GM12878 (cell line): ENCODE results near the gene CLEC16A. TPM values are rescaled to one million over a fixed set of nuclear protein-coding genes. Genes with fewer than 3 reads are reported as not detected.

ENCODE experiments used
- ATAC-seq: fragments of 200-7000 bp; cut with Tn5 transposase; 3 replicates; pipeline ENCODE4 v1.9.1; 2020; ENCODE audit warnings: mild to moderate bottlenecking, moderate library complexity
- BruUV-seq: library from RNA; stranded (reverse); fragments of 400-500 nt; replicated peaks from 2 replicates; lab custom pipeline; 2021; lab: Mats Ljungman, UMichigan
- CTCF ChIA-PET: fragments of 300-600 bp; sonication (Branson Sonifier 250); formaldehyde crosslinking; extraction: SDS; loops from one replicate; lab custom pipeline; 2021; ENCODE audit warnings: inconsistent platforms; lab: Yijun Ruan, JAX
- POLR2A ChIA-PET: fragments of 350-600 bp; formaldehyde crosslinking; extraction: SDS; loops from one replicate; lab custom pipeline; 2021; ENCODE audit warnings: inconsistent platforms; lab: Charles Lee
- RAD21 ChIA-PET: fragments of 300-600 bp; sonication (Branson Sonifier 250); formaldehyde crosslinking; loops from one replicate; lab custom pipeline; 2023; ENCODE audit warnings: antibody characterized with exemption; ENCODE audit not compliant: unreplicated experiment; lab: Charles Lee
- SMC1A ChIA-PET: fragments of 300-600 bp; sonication (Branson Sonifier 250); formaldehyde crosslinking; loops from one replicate; lab custom pipeline; 2023; ENCODE audit not compliant: unreplicated experiment, uncharacterized antibody; lab: Charles Lee
- DNase-seq: peaks from one replicate; pipeline ENCODE4 v3.0.0-alpha.2; 2011; ENCODE audit warnings: low read depth, low spot score
- FAIRE-seq: peaks from 3 replicates; lab custom pipeline; 2011; peaks lifted over from hg19 to GRCh38; lab: Jason Lieb, UNC
- H2AFZ ChIP-seq: 2 replicates; pipeline ENCODE4 v1.6.0; 2011; ENCODE audit warnings: low read depth, low read length, control low read depth; ENCODE audit not compliant: control insufficient read depth
- H3K27ac ChIP-seq: 2 replicates; pipeline ENCODE4 v1.5.1; 2011; ENCODE audit warnings: control low read depth; ENCODE audit not compliant: control insufficient read depth, insufficient read depth
- H3K27me3 ChIP-seq, 2 experiments: replicated peaks in 1 of 2; 2 replicates each; pipeline versions ENCODE4 v1.6.0 to v1.6.1; 2011; ENCODE audit warnings: low read length in 1 of 2; ENCODE audit not compliant: control insufficient read depth in 2 of 2, insufficient read depth in 2 of 2
- H3K36me3 ChIP-seq, 2 experiments: 2 replicates each; pipeline ENCODE4 v1.5.1; 2011; ENCODE audit warnings: low read length in 1 of 2; ENCODE audit not compliant: control insufficient read depth in 2 of 2, insufficient read depth in 2 of 2
- H3K4me1 ChIP-seq: 2 replicates; pipeline ENCODE4 v1.6.1; 2011; ENCODE audit warnings: mild to moderate bottlenecking, low read length, moderate library complexity, mixed read lengths; ENCODE audit not compliant: control insufficient read depth, insufficient read depth
- H3K4me2 ChIP-seq: 2 replicates; pipeline ENCODE4 v1.6.0; 2011; ENCODE audit warnings: control low read depth; ENCODE audit not compliant: control insufficient read depth, insufficient read depth
- H3K4me3 ChIP-seq: fragments of 200-600 bp; sonication (generic); 2 replicates; pipeline ENCODE4 v1.5.1; 2016
- H3K79me2 ChIP-seq: 2 replicates; pipeline ENCODE4 v1.6.0; 2011; ENCODE audit warnings: low read length; ENCODE audit not compliant: control insufficient read depth, insufficient read depth
- H3K9ac ChIP-seq: 2 replicates; pipeline ENCODE4 v1.8.0; 2011; ENCODE audit warnings: low read length, control low read depth, mixed read lengths; ENCODE audit not compliant: control insufficient read depth, insufficient read depth
- H3K9me3 ChIP-seq: replicated peaks from 3 replicates; pipeline ENCODE4 v1.5.1; 2011; ENCODE audit warnings: mild to moderate bottlenecking, low read length; ENCODE audit not compliant: control insufficient read depth, insufficient read depth
- H4K20me1 ChIP-seq: 2 replicates; pipeline ENCODE4 v1.6.0; 2011; ENCODE audit not compliant: control insufficient read depth, insufficient read depth
- ATF7 ChIP-seq: fragments of 450-650 bp; IDR thresholded peaks from 2 replicates; pipeline ENCODE4 v1.6.1; 2016; ENCODE audit warnings: low read depth, mild to moderate bottlenecking
- POLR2AphosphoS2 ChIP-seq: IDR thresholded peaks from 2 replicates; pipeline ENCODE4 v1.6.1; 2011; ENCODE audit warnings: low read depth, mild to moderate bottlenecking, low read length, improper control_type of control experiment, moderate library complexity
- WGBS: methylation state at CpG from one replicate; pipeline ENCODE4 v1.1.6; 2016; ENCODE audit warnings: low lambda C conversion rate; ENCODE audit not compliant: insufficient replicate concordance, insufficient coverage; ENCODE audit errors: missing lambda C conversion rate; 5-methylcytosine and 5-hydroxymethylcytosine counted together
- in situ Hi-C: fragments of 300-500 bp; cut with MboI; formaldehyde crosslinking; loops from 9 replicates; pipeline ENCODE4 v1.14.3; 2018; ENCODE audit warnings: mixed read lengths
- intact Hi-C: fragments of 100-400 bp; cut with micrococcal nuclease; formaldehyde crosslinking; loops from one replicate; pipeline ENCODE4 v1.14.2; 2022; ENCODE audit not compliant: unreplicated experiment
- polyA plus RNA-seq, 11 experiments: library from polyadenylated mRNA; depleted of rRNA in 4 of 11; unstranded in 6 of 11; stranded (reverse) in 5 of 11; fragments of >200 nt; fragmentation: Nextera tagmentation in 4 of 11; fragmentation: Illumina TruSeq in 1 of 11; extraction: Ambion mirVana in 4 of 11; extraction: Trizol in 1 of 11; gene quantifications; 1 replicate in 1 of 11; 2 replicates in 10 of 11; pipeline versions ENCODE4 v1.2.1 to v1.2.3, GENCODE V29; 2011 to 2016; ENCODE audit warnings: inconsistent platforms in 2 of 11, missing spikeins in 2 of 11, low read depth in 1 of 11
- total RNA-seq, 4 experiments: library from RNA; depleted of rRNA in 3 of 4; stranded (reverse); fragments of >200 nt in 3 of 4; fragmentation: Illumina TruSeq in 1 of 4; extraction: Trizol in 1 of 4; gene quantifications; 2 replicates each; pipeline versions ENCODE4 v1.2.1 to v1.2.3, GENCODE V29; 2013 to 2021

CLEC16A gene
- total and polyA plus RNA-seq, 10 of the 15 experiments (the other 5 are each of a cell fraction or from before 2014, with no cell fraction given): 1.5 to 28.8 (median 19.2) TPM

- DNase-seq (no peak), FAIRE-seq (no peak), ATAC-seq (no peak)
- SMC1A ChIA-PET: interaction anchor here (0.8 to 1.7 kb wide), 6 partner anchors 10 to 141 kb away, joined by 3 to 4 read pairs (median 3); no protein-coding TSS in a partner anchor
- Histone ChIP-seq H4K20me1 (no peaks in the 10 kb centered on the region), H3K4me1 (peaks cover 42% of the 10 kb centered on the region), H3K4me2 (no peak overlapping the region), H3K9ac (no peak overlapping the region), H3K27ac (no peak overlapping the region), H3K79me2 (no peaks in the 10 kb centered on the region), H3K9me3 (peaks cover 13% of the 10 kb centered on the region), H3K4me3 (no peak overlapping the region), H3K27me3 (no peaks in the 10 kb centered on the region), H2AFZ (no peak overlapping the region), H3K36me3 (no peaks in the 10 kb centered on the region)
- POLR2A ChIA-PET: interaction anchor here (1.0 to 1.3 kb wide), 5 partner anchors 9 to 228 kb away, joined by 3 to 6 read pairs (median 4); partner anchors contain the start of gene SOCS1
- RAD21 ChIA-PET: interaction anchor here (0.8 to 1.5 kb wide), 3 partner anchors 10 to 40 kb away, joined by 3 to 4 read pairs (median 3); no protein-coding TSS in a partner anchor
- no TSS peak for BruUV-seq
- in situ Hi-C loops: no loop called here
- CTCF ChIA-PET: interaction anchor here (0.7 to 1.0 kb wide), 4 partner anchors 17 to 145 kb away, joined by 3 to 4 read pairs (median 3); no protein-coding TSS in a partner anchor
- TF ChIP-seq POLR2AphosphoS2: no peak
- TF ChIP-seq ATF7: peak; percentile 76
- WGBS: 76% methylated on average over 16 of the region's 16 CpGs
- intact Hi-C loops: no loop called here
Observed at GRCh38 chr16:11211061-11211976, 267.0 kb downstream of the CLEC16A start.
